Esophagus squamous epithelium (tissue), 4 donors: ENCODE results near the gene FBXO2.

Source experiments
- POLR2A ChIP-seq, 4 donors: fragments of 450-650 bp; IDR thresholded peaks; one replicate each; pipeline ENCODE4 v1.6.1; 2017; ENCODE audit warnings: antibody characterized with exemption in 4 of 4, mild to moderate bottlenecking in 4 of 4, moderate library complexity in 3 of 4
- TF ChIP-seq, protein P1 (sequence below), 6 experiments: fragments of 450-650 bp in 4 of 6; fragments of 200-600 bp in 2 of 6; sonication (generic) in 2 of 6; IDR thresholded peaks; one replicate each; pipeline ENCODE4 v1.5.1; 2016 to 2019; ENCODE audit warnings: antibody characterized with exemption in 6 of 6, mild to moderate bottlenecking in 4 of 6, moderate library complexity in 4 of 6

GRCh38 chr1:11651017-11651416 is 3.2 kb downstream of the FBXO2 start:
- TF ChIP-seq, protein P1, sequence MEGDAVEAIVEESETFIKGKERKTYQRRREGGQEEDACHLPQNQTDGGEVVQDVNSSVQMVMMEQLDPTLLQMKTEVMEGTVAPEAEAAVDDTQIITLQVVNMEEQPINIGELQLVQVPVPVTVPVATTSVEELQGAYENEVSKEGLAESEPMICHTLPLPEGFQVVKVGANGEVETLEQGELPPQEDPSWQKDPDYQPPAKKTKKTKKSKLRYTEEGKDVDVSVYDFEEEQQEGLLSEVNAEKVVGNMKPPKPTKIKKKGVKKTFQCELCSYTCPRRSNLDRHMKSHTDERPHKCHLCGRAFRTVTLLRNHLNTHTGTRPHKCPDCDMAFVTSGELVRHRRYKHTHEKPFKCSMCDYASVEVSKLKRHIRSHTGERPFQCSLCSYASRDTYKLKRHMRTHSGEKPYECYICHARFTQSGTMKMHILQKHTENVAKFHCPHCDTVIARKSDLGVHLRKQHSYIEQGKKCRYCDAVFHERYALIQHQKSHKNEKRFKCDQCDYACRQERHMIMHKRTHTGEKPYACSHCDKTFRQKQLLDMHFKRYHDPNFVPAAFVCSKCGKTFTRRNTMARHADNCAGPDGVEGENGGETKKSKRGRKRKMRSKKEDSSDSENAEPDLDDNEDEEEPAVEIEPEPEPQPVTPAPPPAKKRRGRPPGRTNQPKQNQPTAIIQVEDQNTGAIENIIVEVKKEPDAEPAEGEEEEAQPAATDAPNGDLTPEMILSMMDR (IDR thresholded peaks at IDR 0.05) = no peak
- TF ChIP-seq POLR2A (IDR thresholded peaks at IDR 0.05) = no peak
